Loucy (cell line): ENCODE measurements around the gene FOXJ3.

ENCODE experiments used
- EZH2phosphoT487 ChIP-seq: fragments of 200-600 bp; IDR thresholded peaks from 2 replicates; pipeline ENCODE4 v1.6.1; 2018; ENCODE audit warnings: antibody characterized with exemption, mild to moderate bottlenecking, moderate library complexity, borderline replicate concordance
- TF ChIP-seq, protein P1 (sequence below): fragments of 200-600 bp; sonication (generic); conservative IDR thresholded peaks from 2 replicates; pipeline ENCODE4 v1.5.1; 2014; ENCODE audit warnings: mild to moderate bottlenecking, antibody characterized with exemption, low read length

DNA sequence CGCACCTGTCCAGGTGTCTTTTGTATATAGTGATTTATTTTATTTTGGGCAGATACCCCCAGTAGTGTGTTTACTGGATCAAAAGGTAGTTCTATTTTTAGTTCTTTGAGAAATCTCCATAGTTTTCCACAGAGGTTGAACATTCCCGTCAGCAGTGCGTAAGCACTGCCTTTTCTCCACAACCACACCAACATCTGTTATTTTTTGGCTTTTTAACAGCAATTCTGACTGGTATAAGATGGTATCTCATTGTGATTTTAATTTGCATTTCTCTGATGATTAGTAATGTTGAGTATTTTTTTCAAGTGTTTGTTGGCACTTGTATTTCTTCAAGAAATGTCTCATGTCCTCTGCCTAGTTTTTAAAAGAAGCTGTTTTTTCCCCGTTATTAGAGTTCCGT, 39.2 kb downstream of the FOXJ3 start:
- TF ChIP-seq, protein P1, sequence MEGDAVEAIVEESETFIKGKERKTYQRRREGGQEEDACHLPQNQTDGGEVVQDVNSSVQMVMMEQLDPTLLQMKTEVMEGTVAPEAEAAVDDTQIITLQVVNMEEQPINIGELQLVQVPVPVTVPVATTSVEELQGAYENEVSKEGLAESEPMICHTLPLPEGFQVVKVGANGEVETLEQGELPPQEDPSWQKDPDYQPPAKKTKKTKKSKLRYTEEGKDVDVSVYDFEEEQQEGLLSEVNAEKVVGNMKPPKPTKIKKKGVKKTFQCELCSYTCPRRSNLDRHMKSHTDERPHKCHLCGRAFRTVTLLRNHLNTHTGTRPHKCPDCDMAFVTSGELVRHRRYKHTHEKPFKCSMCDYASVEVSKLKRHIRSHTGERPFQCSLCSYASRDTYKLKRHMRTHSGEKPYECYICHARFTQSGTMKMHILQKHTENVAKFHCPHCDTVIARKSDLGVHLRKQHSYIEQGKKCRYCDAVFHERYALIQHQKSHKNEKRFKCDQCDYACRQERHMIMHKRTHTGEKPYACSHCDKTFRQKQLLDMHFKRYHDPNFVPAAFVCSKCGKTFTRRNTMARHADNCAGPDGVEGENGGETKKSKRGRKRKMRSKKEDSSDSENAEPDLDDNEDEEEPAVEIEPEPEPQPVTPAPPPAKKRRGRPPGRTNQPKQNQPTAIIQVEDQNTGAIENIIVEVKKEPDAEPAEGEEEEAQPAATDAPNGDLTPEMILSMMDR = no peak
- no peak for TF ChIP-seq EZH2phosphoT487
